ENCODE measurements around the gene NOSTRIN.
"Not testable (repeated sequence)": the region's sequence is repeated elsewhere in the genome, so short reads cannot be mapped to it uniquely, and the experiment has no call there.

Gene NOSTRIN

DNA sequence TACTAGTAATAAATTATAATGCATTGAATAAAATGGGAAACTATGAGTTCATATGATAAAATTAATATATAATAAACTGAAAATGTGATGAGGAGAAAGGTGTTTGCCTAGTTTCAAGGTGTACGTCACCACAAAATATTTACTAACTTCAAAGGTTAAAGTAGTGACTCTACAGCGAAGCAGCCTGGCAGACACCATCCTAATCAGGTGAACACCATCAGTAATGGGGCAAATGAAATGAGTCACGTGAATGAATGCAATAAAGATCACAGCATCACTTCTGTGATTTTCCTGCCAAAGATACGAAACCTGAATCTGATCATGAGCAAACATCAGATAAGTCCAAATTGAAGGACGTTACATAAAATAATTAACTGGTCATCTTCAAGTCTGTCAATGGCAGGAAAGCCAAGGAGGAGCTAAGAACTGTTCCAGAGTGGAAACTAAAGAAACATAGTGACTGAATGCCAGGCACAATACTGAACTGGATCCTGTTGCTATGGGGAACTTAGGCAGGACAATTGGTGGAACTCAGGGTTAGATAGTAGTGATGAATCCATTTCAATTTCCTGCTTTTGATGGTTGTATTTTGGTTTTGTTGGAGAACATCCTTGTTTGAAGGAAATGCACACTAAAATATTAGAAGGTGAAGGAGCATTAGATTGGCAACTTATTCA is 12.1 kb upstream of the NOSTRIN start:
- DNase-seq = no peak

DNA sequence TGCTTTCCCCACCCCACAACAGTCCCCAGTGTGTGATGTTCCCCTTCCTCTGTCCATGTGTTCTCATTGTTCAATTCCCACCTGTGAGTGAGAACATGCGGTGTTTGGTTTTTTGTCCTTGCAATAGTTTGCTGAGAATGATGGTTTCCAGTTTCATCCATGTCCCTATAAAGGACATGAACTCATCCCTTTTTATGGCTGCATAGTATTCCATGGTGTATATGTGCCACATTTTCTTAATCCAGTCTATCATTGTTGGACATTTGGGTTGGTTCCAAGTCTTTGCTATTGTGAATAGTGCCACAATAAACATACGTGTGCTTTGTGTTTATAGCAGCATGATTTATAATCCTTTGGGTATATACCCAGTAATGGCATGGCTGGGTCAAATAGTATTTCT is 11.3 kb upstream of the NOSTRIN start:
- not testable (repeated sequence) for DNase-seq

DNA sequence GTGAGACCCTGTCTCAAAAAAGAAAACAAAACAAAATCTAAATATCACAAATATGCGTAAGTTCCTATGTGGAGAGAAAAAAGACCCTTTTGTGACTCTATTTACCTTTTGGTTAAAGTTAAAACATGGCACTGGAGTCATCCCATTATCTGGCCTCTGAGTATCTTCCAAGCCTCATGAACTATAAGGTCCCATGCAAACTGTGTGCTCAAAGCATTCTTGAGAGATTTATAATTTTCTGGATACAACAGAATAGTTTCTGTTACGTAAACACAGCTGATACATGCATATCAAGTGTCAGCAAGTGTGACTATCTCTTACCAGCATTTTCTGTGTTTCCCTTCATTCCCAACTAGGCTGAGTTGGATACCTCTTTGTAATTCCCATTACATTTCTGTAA is 8.8 kb upstream of the NOSTRIN start:
- DNase-seq = no peak

DNA sequence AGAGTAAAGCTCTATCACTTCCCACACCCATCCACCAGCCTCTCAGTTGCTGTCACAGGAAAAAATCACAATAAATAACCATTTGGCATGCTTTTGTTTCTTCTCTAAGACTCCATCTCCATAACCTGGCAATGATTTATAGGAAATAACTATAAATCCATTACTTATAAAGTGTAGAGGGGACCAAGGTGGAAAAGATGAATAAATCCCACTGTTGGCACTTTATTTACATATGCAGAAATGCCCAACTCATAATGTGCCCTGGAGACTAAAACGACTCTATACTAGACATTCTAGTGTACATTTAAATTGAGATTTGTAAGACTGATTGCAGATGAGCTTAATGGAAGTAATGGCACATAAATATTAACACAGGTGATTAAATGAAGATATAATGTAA is 7.5 kb upstream of the NOSTRIN start:
- DNase-seq = no peak

DNA sequence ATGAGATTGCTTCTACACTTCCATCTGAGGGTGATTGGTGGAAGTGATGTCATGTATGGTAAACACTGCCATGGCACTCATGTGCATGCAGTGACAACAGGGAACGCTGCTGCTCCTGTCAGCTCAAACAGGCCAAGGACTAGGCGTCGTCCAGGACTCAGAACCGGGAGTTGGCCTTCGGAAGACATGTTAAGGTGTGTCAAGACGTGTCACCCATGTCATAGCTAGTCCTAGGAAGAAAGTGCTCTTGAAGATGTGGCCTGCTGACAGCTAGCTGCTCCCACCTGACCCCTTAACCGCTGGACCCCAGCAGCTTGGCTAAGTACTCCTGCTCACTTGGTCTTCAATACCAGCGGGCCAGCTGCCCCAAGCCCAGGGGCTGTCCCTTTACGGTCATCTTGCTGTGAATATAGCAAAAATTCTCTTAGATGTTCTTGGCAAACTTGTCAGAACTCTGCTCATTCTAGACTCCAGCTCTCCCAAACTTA is 6.3 kb upstream of the NOSTRIN start:
- peak; percentile 79 for DNase-seq

DNA sequence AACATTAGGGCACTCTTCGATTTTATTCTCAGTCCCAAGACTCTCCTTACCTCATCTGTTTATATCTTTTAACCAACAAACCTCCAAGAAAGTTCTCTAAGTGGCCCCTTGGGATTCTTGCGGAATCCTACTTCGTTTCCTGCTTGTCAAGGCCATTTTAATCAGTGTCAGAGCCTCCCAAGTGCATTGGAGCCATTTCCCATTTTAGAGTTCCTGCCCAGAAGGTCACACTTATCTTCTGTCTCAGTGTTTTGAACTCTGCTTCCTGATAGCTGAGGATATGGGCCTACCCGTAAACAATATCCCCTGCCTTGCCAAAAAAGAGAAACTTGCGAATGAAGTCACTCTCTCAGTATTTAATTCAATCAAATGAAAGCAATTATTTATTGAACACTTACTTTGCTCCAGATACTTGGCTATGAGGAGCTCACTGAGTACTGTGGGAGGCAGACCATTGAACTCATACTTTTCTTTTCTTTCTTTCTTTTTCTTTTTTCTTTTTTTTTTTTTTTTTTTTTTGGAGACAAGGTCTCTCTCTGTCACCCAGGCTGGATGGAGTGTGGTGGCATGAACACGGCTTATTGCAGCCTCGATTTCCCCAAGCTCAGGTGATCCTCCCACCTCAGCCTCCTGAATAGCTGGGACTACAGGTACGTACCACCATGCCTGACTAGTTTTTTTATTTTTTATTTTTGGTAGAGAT is 5.7 kb upstream of the NOSTRIN start:
- DNase-seq = no peak

DNA sequence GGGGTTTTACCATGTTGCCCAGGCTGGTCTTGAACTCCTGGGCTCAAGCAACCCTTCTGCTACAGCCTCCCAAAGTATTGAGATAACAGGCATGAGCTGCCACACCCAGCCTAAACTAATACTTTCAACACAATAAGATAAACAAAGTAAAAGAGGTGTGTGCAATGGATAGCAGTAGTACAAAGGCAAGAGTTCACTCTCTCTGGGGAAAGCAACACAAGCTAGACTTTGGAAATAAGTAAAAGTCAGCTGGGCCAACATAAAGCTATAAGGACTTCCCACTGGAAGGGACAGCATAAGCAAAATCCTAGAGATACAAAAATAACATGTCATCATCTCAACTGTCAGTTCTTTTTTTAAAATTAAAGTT is 5.2 kb upstream of the NOSTRIN start:
- DNase-seq = no peak

DNA sequence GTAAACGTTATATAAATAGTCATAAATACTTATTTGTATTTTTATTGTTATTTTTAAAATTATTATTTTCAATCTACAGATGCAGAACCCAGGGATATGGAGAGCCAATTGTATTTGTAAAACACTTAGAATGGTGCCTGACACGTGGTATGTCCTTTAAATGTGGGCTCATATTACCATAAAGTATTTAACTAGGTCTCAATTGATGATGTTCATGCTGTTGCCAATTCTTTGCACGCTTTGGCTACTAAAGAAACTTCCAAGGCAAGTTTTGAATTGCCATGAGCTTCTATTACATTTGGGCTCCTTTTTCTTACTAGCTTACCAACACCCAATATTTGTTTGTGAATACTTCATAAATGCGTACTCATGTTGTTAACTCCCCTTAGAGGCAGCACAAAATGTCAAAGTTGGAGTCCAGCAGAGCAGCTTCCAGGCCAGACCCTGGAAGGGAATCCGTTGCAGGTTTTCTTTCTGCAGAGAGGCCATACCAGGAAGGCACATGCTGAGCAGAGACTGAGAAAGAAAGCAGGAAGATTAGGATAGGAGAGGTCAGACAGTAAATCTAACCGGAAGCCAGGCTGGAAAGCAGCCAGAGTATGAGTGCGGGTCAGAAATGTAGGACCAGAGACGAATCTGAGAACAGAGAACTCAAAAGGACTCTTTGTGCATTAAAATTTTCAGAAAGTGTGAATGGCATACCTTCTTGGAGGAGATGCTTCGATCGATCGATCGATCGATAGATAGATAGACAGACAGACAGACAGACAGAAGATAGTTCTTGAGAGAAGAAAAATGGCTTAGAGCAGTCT is 4.2 kb upstream of the NOSTRIN start:
- DNase-seq = no peak

DNA sequence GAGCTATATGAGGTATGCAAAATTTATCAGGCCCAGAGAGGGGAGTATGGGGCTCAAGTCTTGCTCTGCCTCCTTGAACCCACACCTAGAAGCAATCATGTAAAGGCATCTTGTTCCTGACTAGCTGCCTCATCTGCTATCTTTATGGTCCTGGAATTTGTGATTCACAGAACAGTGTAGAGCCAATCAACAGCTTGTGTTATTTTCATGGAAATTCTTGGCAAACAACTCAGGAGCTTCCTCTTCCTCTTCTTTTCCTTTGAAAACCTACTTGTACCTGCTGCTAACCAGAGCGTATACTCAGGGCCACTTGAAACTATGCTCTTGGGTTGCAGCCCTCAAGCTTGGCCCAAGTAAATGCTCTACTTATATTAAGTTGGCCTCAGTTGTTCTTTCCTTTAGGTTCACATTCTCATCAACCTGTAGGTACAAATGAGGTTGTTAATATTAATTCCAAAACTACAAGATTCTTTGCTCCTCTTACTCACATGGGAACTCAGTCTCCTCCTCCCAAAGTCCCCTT is 3.5 kb upstream of the NOSTRIN start:
- no peak for DNase-seq

DNA sequence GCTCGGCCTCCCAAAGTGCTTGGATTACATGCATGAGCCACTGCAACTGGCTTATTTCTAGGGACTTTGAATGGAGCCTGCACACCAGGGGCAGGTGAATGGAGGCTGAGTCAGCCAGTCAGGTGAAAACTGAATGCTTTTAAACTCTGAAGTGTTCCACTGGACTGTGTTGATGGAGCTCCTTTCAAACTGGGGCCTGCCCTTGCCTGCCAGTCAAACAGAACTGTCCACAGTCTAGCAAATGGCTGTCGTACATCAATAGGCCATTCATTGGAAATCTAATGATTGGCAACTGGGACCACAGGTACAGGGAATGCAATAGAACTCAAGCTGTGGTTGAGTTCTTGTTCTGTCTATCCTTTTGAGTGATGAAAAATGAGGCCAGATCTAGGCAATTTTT is 966 bp upstream of the NOSTRIN start:
- peak; percentile 13 for DNase-seq

DNA sequence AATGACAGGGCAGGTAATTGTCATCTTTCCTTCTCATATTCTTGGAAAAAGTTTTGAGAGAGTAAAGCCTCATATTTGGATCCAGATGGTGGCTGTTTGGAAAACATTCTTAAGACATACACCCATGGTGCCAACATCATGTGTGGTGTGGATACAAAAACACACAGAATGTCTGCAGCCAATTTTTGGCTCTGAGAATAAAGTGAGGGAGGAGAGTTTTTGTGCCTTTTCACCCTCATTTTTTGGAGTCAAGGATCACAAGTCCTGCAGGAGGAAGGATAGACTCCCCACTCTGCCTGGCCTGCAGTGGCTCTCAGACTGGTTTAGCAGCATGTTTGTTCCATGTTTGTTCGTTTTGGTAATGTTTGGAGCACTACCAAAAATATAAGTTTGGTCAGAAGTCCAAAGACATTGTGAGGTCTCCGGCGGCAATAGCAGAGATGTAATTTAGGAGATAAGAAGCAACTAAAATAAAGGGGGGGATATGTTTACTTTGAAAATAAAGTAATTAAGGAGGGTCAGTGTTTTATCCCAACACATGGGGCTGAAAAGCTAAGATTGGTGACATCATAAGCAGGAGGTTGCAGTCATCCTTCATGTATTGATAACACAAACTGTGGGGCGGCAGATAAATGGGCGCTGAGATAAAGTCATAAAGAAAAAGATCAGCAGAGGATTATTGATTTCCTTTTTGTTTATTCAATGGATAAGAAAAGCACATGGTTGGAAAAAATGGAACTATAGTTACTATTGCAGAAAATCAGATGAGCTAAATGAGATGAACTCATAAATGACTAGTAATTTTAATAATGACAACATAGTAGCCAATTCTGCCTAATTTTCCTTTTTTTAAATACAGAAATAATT is 655 bp downstream of the NOSTRIN start:
- DNase-seq = no peak

DNA sequence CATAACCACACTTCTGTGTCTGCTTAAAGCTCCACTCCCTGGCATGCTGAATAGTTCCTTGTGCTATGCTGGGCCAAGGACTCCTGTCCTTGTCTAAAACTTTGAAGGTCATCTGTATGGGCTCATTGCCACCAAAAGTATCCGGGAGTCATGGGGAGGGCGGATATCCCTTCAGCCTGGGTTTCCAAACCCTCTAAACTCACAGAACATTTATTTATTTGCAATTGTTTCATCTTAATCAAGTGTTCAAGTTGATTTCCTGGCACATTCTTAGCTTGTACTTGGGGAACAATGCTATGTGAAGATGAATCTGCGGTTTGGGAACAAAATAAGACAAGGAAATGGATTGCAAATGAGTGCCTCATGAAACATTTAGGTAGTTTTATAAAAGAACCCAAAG is 1.8 kb downstream of the NOSTRIN start:
- no peak for DNase-seq

DNA sequence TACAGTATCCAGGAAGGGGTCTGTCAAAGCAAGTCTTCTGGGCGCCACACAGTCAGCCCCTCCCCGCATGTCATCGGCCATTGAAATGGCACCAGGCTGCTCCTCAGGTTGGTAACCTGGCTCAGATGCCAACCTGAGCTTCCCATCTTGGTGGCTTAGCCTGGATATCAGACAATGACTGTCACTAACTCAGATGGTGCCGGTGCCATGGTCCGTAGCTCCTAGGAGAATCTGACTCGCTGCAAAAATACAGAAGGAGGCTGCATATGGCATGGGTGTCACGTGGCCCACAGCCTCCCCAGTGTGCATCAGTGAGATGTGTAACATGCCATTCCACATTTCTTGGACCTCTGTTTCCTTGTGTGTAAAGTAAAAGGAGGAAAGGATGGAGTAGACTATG is 3.2 kb downstream of the NOSTRIN start:
- DNase-seq = no peak

DNA sequence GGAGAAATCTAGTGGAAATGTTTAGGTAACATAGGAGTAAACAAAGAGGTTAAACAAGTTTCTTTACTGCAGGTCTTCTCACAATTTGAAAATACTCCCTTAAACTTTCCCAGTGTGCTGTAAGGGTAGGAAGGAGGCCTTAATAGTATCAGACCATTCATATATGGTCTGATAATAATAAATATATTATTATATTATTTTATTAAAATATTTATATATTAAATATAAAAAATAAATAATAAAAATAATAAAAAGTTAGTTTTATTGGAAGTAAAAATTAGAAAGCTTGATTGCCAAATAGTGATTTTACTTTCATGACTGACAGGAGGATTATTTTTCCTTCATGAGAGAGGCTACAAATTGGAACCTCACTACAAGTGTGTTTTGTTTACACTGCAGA is 7.1 kb downstream of the NOSTRIN start:
- DNase-seq = no peak

DNA sequence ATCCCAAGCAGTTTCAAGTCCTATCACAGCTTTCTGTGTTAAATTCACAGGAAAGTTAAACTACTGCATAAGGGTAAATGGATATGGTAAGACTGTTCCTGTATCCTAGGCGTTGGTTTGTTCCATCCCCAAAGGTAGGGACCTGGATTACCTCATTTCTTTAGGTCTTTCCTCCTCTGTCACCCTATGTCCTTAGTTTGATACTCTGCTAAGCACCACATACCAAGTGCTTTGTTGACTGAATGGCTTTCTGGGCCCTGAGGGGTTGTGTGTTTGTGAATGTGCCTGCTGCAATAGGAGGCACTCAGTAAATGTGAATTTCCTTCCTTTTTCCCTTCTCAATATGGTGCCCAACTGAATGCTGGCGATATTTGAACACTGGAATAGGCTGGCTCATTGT is 7.8 kb downstream of the NOSTRIN start:
- no peak for DNase-seq

DNA sequence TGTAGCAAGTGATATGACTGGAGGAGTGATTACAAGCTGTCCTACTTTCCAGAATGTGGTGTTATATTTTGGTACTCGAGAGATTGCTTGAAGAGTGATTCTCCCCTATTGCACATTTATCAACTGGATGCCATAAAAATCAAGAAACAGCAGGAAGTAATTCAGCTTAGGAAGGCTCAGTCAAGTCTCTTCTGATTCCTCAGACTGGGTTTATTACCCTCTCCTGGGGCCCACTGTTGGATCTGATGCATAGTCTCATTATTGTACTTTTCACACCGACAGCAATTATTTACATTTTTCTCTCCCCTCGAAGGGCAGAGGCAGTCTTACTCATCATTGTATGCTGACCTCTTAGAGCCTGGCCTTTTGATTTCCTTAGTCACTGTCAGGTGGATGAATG is 9.3 kb downstream of the NOSTRIN start:
- peak; percentile 31 for DNase-seq

DNA sequence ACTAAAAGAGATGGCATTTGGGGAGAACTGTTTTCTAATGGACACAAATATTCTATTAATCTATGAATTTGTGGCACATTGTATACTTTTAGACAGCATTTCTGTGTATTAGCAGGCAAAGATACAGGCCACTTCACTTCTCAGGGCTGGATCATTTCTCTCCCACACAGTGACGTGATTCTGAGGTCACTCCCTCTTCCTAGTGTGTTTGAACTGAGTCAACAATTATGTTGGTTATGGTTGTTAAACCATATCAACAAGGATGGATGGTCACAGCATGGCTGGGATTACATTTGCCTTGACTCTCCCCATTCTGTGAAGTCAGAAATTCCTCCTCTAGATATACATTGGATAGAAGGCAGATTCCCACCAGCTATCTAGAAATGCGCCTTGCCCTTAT is 11.6 kb downstream of the NOSTRIN start:
- DNase-seq = peak; percentile 80

DNA sequence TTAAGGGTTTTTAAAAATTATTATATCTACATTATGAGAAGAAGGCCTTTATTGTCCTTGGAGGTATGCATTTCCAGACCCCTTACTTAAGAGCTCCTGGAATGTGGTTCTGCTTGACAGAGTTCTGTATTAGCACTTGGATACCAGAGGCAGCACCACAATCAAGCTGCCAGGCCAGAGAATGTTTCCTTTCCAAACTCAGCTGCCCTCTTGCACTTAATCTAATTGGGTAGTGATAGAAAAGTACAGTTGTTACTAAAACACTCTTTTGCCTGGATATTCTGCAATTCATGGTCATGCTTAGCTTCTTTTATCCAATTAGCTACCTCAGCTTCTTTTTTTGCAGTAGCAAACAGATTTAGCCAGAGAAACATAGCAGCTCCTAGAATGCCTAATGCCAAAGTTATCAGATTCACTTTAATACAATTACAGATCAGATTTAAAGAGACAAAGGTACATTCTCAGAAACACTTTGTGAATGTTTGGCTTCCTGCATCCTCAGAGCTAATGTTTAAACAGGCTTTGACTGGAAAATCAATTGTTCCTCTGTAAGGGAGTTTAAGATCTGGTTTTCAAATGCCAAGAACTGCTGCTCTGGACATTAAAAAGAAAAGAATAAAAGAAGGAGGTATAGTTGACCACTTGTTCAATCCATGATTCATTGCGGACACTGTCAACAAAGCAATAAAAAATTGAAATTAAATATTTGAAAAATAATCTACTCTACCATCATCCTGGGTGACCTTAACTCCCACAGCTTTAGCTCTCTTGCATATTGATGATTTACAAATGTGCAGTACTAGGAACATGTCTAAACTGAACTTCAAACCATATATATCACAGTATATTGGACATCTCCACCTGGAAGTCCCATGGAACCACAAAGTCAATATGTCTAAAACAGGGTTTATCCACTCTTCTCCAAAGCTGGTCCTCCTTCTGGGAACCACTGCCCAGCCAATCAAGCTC is 12.8 kb downstream of the NOSTRIN start:
- peak; percentile 12 for DNase-seq

DNA sequence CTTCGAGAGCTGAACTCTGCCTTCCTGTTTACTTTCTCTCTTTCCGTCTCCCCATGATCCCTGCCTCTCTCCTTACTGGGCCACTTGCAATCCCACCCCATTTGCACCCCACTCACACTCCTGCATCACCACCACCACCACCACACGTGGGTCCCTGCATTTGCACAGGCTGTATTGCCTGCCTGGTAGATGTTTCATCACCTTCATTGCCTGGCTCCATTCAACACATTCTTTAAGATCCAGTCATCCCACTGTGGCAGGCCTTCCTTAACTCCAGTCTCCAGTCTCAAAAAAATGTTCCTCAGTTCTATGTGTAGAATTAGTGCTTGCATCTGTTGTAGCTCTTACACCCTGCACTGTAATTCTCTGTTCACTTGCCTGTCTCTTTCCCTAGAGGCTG is 13.9 kb downstream of the NOSTRIN start:
- DNase-seq = no peak

DNA sequence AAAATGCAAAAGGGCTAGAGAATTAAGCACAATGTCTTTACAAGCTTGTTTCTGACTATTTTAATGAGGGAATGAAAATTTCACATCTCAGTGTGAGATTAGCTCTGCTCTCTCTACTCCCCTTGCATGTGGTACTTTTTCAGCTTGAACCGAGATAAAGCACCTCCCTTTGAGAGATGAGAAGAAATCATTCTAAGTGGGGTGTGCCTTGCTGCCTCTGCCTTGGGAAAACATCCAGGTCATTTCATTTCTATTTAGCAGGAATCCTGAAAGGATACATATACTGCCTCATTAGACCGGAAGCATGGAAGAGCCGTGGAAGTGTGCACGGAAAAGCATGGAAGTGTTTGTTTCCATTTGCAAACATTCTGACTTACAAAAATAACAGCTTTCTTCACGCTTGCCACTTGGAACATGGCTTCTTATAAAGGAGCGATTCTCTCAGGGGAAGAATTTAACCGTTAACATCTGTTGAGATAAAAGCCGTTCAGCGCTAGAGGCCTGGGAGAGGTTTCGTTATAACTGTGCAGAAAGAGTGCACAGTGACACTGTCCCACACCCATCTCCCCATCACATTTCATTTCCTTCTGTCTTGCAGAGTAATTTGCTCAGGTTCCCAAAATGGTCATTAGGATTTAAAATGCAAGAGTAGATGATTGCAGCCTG is 16.7 kb downstream of the NOSTRIN start:
- no peak for DNase-seq

Measured in DMS53 (cell line).